Endothelial cell of umbilical vein (primary cell): Measurements from ENCODE around the gene HEATR5A. TPM values are rescaled to one million over a fixed set of nuclear protein-coding genes. Genes with fewer than 3 reads are reported as not detected.

Experiments used
- BruUV-seq: library from RNA; stranded (reverse); fragments of 400-500 nt; replicated peaks from 2 replicates; lab custom pipeline; 2021; lab: Mats Ljungman, UMichigan
- CTCF ChIA-PET: fragments of 300-600, 350-600 bp; sonication (Branson Sonifier 250); formaldehyde crosslinking; loops from one replicate; lab custom pipeline; 2021; ENCODE audit warnings: antibody characterized with exemption, inconsistent platforms; lab: Charles Lee
- POLR2A ChIA-PET: fragments of 300-600, 350-600 bp; sonication (Branson Sonifier 250); formaldehyde crosslinking; loops from one replicate; lab custom pipeline; 2021; ENCODE audit warnings: antibody characterized with exemption, inconsistent platforms; lab: Charles Lee
- DNase-seq: peaks from one replicate; pipeline ENCODE4 v3.0.0-alpha.2; 2011; ENCODE audit warnings: low read depth, low spot score
- FAIRE-seq: peaks from 2 replicates; lab custom pipeline; 2011; peaks lifted over from hg19 to GRCh38; lab: Jason Lieb, UNC
- H2AFZ ChIP-seq: 2 replicates; pipeline ENCODE4 v1.6.0; 2012; ENCODE audit warnings: low read depth, low read length, control low read depth, inconsistent platforms
- H3K27ac ChIP-seq: 2 replicates; pipeline ENCODE4 v1.5.1; 2011; ENCODE audit warnings: low read depth, mild to moderate bottlenecking, control low read depth, low read length, moderate library complexity; ENCODE audit not compliant: insufficient read depth
- H3K27me3 ChIP-seq, 2 experiments: 2 replicates each; pipeline versions ENCODE4 v1.6.0 to v1.6.1; 2011; ENCODE audit warnings: low read length in 2 of 2, mixed read lengths in 1 of 2; ENCODE audit not compliant: control insufficient read depth in 2 of 2, insufficient read depth in 2 of 2
- H3K36me3 ChIP-seq, 2 experiments: 2 replicates in 1 of 2; 3 replicates in 1 of 2; pipeline ENCODE4 v1.5.1; 2011; ENCODE audit warnings: low read length in 2 of 2, mild to moderate bottlenecking in 1 of 2, moderate library complexity in 1 of 2; ENCODE audit not compliant: control insufficient read depth in 2 of 2, insufficient read depth in 2 of 2; ENCODE audit errors: extremely low read depth in 1 of 2
- H3K4me1 ChIP-seq: 3 replicates; pipeline ENCODE4 v1.5.1; 2011; ENCODE audit warnings: mild to moderate bottlenecking, low read length; ENCODE audit not compliant: control insufficient read depth, insufficient read depth; ENCODE audit errors: extremely low read depth
- H3K4me2 ChIP-seq: 2 replicates; pipeline ENCODE4 v1.6.1; 2011; ENCODE audit warnings: low read length, control low read depth, mixed read lengths; ENCODE audit not compliant: insufficient read depth
- H3K4me3 ChIP-seq, 3 experiments: fragments of 200-600 bp in 1 of 3; sonication (generic), shearing (Covaris generic) in 1 of 3; replicated peaks in 1 of 3; 2 replicates each; pipeline ENCODE4 v1.5.1; 2011 to 2016; ENCODE audit warnings: control low read depth in 3 of 3, low read length in 3 of 3, mild to moderate bottlenecking in 2 of 3, inconsistent platforms in 1 of 3, low read depth in 1 of 3, moderate library complexity in 1 of 3; ENCODE audit not compliant: insufficient read depth in 1 of 3
- H3K79me2 ChIP-seq: 2 replicates; pipeline ENCODE4 v1.6.0; 2012; ENCODE audit warnings: low read length, inconsistent platforms; ENCODE audit not compliant: control insufficient read depth, insufficient read depth
- H3K9ac ChIP-seq: replicated peaks from 2 replicates; pipeline ENCODE3; 2011; ENCODE audit warnings: low read length, control low read depth; ENCODE audit not compliant: insufficient read depth; ENCODE audit errors: extremely low read depth
- H3K9me1 ChIP-seq: replicated peaks from 3 replicates; pipeline ENCODE4 v1.6.0; 2011; ENCODE audit warnings: mild to moderate bottlenecking, low read length; ENCODE audit not compliant: control insufficient read depth, insufficient read depth; ENCODE audit errors: extremely low read depth
- H3K9me3 ChIP-seq: replicated peaks from 2 replicates; pipeline ENCODE4 v1.5.1; 2012; ENCODE audit warnings: low read length, inconsistent platforms; ENCODE audit not compliant: control insufficient read depth, insufficient read depth
- H4K20me1 ChIP-seq: replicated peaks from 2 replicates; pipeline ENCODE3; 2011; ENCODE audit warnings: mild to moderate bottlenecking, low read length; ENCODE audit not compliant: control insufficient read depth, insufficient read depth; ENCODE audit errors: extremely low read depth
- CTCF ChIP-seq, 2 donors: IDR thresholded peaks; 1 replicate in 1 of 2; 2 replicates in 1 of 2; pipeline ENCODE4 v1.5.1; 2011; ENCODE audit warnings: low read length in 2 of 2, mild to moderate bottlenecking in 2 of 2, moderate library complexity in 2 of 2, control low read depth in 1 of 2, inconsistent platforms in 1 of 2, low read depth in 1 of 2; ENCODE audit not compliant: insufficient read depth in 1 of 2; ENCODE audit errors: extremely low read depth in 1 of 2
- EZH2 ChIP-seq: IDR thresholded peaks from 2 replicates; pipeline ENCODE4 v1.6.1; 2012; ENCODE audit warnings: borderline replicate concordance, low read depth, mild to moderate bottlenecking, moderate library complexity, low read length, inconsistent platforms; ENCODE audit not compliant: severe bottlenecking
- FOS ChIP-seq: IDR thresholded peaks from 2 replicates; pipeline ENCODE4 v1.6.1; 2011; ENCODE audit warnings: mild to moderate bottlenecking, low read length, moderate library complexity, borderline replicate concordance; ENCODE audit not compliant: insufficient read depth
- GATA2 ChIP-seq: IDR thresholded peaks from 2 replicates; pipeline ENCODE4 v1.7.0; 2011; ENCODE audit warnings: low read depth, mild to moderate bottlenecking, moderate library complexity, mixed read lengths, low read length; ENCODE audit not compliant: insufficient read length, insufficient read depth
- JUN ChIP-seq: IDR thresholded peaks from 2 replicates; pipeline ENCODE4 v1.6.1; 2011; ENCODE audit warnings: borderline replicate concordance, low read depth; ENCODE audit not compliant: insufficient read length, insufficient read depth
- MAX ChIP-seq: IDR thresholded peaks from 2 replicates; pipeline ENCODE4 v1.6.1; 2011; ENCODE audit not compliant: insufficient read depth, insufficient read length
- MYC ChIP-seq: IDR thresholded peaks from one replicate; pipeline ENCODE4 v1.6.1; 2011; ENCODE audit warnings: mild to moderate bottlenecking, low read depth, low read length
- POLR2A ChIP-seq: IDR thresholded peaks from 2 replicates; pipeline ENCODE4 v1.6.1; 2012; ENCODE audit warnings: low read depth, mild to moderate bottlenecking, control low read depth, low read length
- POLR2AphosphoS5 ChIP-seq: IDR thresholded peaks from 2 replicates; pipeline ENCODE4 v1.6.1; 2012; ENCODE audit warnings: low read depth, mild to moderate bottlenecking, control low read depth, low read length, moderate library complexity; ENCODE audit not compliant: insufficient read depth
- dilution Hi-C: fragments of 300-500 bp; cut with MboI; formaldehyde crosslinking; loops from one replicate; pipeline ENCODE4 v1.15.0; 2019; ENCODE audit warnings: low sequenced_read_pairs; ENCODE audit not compliant: extremely low pct_ligation_motif_present
- intact Hi-C: fragments of 100-400 bp; cut with micrococcal nuclease; formaldehyde crosslinking; loops from one replicate; pipeline ENCODE4 v1.10.0; 2022
- polyA plus RNA-seq, 4 experiments: library from polyadenylated mRNA; depleted of rRNA in 3 of 4; stranded (reverse) in 3 of 4; unstranded in 1 of 4; fragments of >200 nt; gene quantifications; 2 replicates each; pipeline versions ENCODE4 v1.2.1 to v1.2.3, GENCODE V29; 2011 to 2012; ENCODE audit warnings: missing spikeins in 1 of 4
- total RNA-seq: library from RNA; stranded (reverse); gene quantifications from 2 replicates; pipeline ENCODE4 v1.2.3, GENCODE V29; 2021

The HEATR5A gene
- total and polyA plus RNA-seq, 2 donors (not counting 3 experiments of a cell fraction or from before 2014, with no cell fraction given): 12.6 to 45.3 TPM

- TF ChIP-seq MYC (no peak), POLR2AphosphoS5 (no peak), JUN (no peak), EZH2 (no peak), POLR2A (no peak), CTCF (IDR thresholded peaks at IDR 0.05; ENCODE audit: extremely low read depth in 1 of 2, insufficient read depth in 1 of 2, low read depth in 1 of 2, low read length in 2 of 2) (no peak), GATA2 (no peak), FOS (no peak), MAX (no peak)
- DNase-seq (no peak), FAIRE-seq (no peak)
- no peaks in the 10 kb centered on the region for H3K9me3 ChIP-seq
- dilution Hi-C loops: no loop called here
- H3K4me2 ChIP-seq: no peak overlapping the region
- H3K27ac ChIP-seq: no peak overlapping the region
- H3K9me1 ChIP-seq: no peaks in the 10 kb centered on the region
- H2AFZ ChIP-seq: no peak overlapping the region
- intact Hi-C loops: no loop called here
- BruUV-seq: no TSS peak
- peaks cover 0 to 2% of the 10 kb centered on the region in 2 experiments for H3K36me3 ChIP-seq
- no peaks in the 10 kb centered on the region for H3K27me3 ChIP-seq
- POLR2A ChIA-PET: no interaction called here
- no peak overlapping the region for H3K4me3 ChIP-seq
- no peak overlapping the region for H3K9ac ChIP-seq
- H3K4me1 ChIP-seq: no peaks in the 10 kb centered on the region
- no peaks in the 10 kb centered on the region for H4K20me1 ChIP-seq
- H3K79me2 ChIP-seq: peaks cover 12% of the 10 kb centered on the region
- CTCF ChIA-PET: no interaction called here
Observed at GRCh38 chr14:31403707-31404106, 16.6 kb downstream of the HEATR5A start.
